Measurements from ENCODE around the gene ESPN. TPM values are rescaled to one million over a fixed set of nuclear protein-coding genes. Genes with fewer than 3 reads are reported as not detected.
A peak's percentile ranks its signal among the peaks of the same experiment; 100 is the strongest.

ESPN gene
- total RNA-seq, 1 donor from 2014 or later, result 54.0 TPM

GRCh38 chr1:6497215-6497866, 72.8 kb downstream of the ESPN start:
- H3K36me3 Mint-ChIP-seq (ENCODE audit: insufficient read depth), result no peaks in the 10 kb centered on the region
- H3K4me3 Mint-ChIP-seq (ENCODE audit: low read depth), result peak overlapping the region; percentile 72
- H3K27ac Mint-ChIP-seq, result peak overlapping the region; percentile 62
- H3K4me1 Mint-ChIP-seq (ENCODE audit: low read depth), result peaks cover 7% of the 10 kb centered on the region
- peaks cover 44% of the 10 kb centered on the region for H3K27me3 Mint-ChIP-seq
- no peaks in the 10 kb centered on the region for H3K9me3 Mint-ChIP-seq (ENCODE audit: low read depth)
- no peak for DNase-seq (ENCODE audit: low spot score, unreplicated experiment)
- no peak for TF ChIP-seq CTCF (IDR thresholded peaks at IDR 0.05; ENCODE audit: unreplicated experiment)

- H3K36me3 Mint-ChIP-seq (ENCODE audit: insufficient read depth), result no peaks in the 10 kb centered on the region
- H3K27ac Mint-ChIP-seq, result peak overlapping the region; percentile 62
Measured at GRCh38 chr1:6497867-6498575, 73.4 kb downstream of the ESPN start.

GRCh38 chr1:6498576-6499111, 74.1 kb downstream of the ESPN start:
- no peak for DNase-seq (ENCODE audit: low spot score, unreplicated experiment)
- peaks cover 7% of the 10 kb centered on the region for H3K4me1 Mint-ChIP-seq (ENCODE audit: low read depth)
- no peaks in the 10 kb centered on the region for H3K9me3 Mint-ChIP-seq (ENCODE audit: low read depth)
- no peak overlapping the region for H3K27ac Mint-ChIP-seq
- H3K27me3 Mint-ChIP-seq, result peaks cover 44% of the 10 kb centered on the region
- no peaks in the 10 kb centered on the region for H3K36me3 Mint-ChIP-seq (ENCODE audit: insufficient read depth)
- TF ChIP-seq CTCF (IDR thresholded peaks at IDR 0.05; ENCODE audit: unreplicated experiment), result no peak
- peak overlapping the region; percentile 37 for H3K4me3 Mint-ChIP-seq (ENCODE audit: low read depth)

More at GRCh38 chr1:6497867-6498575, 73.4 kb downstream of the ESPN start:
- no peak for TF ChIP-seq CTCF (IDR thresholded peaks at IDR 0.05; ENCODE audit: unreplicated experiment)
- peaks cover 44% of the 10 kb centered on the region for H3K27me3 Mint-ChIP-seq
- peaks cover 7% of the 10 kb centered on the region for H3K4me1 Mint-ChIP-seq (ENCODE audit: low read depth)
- no peaks in the 10 kb centered on the region for H3K9me3 Mint-ChIP-seq (ENCODE audit: low read depth)
- peak overlapping the region; percentile 72 for H3K4me3 Mint-ChIP-seq (ENCODE audit: low read depth)
- DNase-seq (ENCODE audit: low spot score, unreplicated experiment), result no peak

- Mint-ChIP-seq H3K27me3 (peaks cover 44% of the 10 kb centered on the region), H3K4me3 (ENCODE audit: low read depth) (peak overlapping the region; percentile 12), H3K27ac (no peak overlapping the region), H3K4me1 (ENCODE audit: low read depth) (peaks cover 7% of the 10 kb centered on the region), H3K9me3 (ENCODE audit: low read depth) (no peaks in the 10 kb centered on the region), H3K36me3 (ENCODE audit: insufficient read depth) (no peaks in the 10 kb centered on the region)
- TF ChIP-seq CTCF (IDR thresholded peaks at IDR 0.05; ENCODE audit: unreplicated experiment), result no peak
- no peak for DNase-seq (ENCODE audit: low spot score, unreplicated experiment)
Measured at GRCh38 chr1:6499296-6499695, 74.7 kb downstream of the ESPN start.

GRCh38 chr1:6500544-6501278, 76.1 kb downstream of the ESPN start:
- Mint-ChIP-seq H3K27me3 (peaks cover 43% of the 10 kb centered on the region), H3K36me3 (ENCODE audit: insufficient read depth) (no peaks in the 10 kb centered on the region), H3K4me3 (ENCODE audit: low read depth) (no peak overlapping the region), H3K27ac (no peak overlapping the region), H3K4me1 (ENCODE audit: low read depth) (peaks cover 7% of the 10 kb centered on the region), H3K9me3 (ENCODE audit: low read depth) (no peaks in the 10 kb centered on the region)
- TF ChIP-seq CTCF (IDR thresholded peaks at IDR 0.05; ENCODE audit: unreplicated experiment), result no peak
- no peak for DNase-seq (ENCODE audit: low spot score, unreplicated experiment)
